SIG-M5 treated with dmso at 0.1 percent for 504 hours (cell line): ENCODE measurements around the gene ZNF862.

Experiments
- DNase-seq: peaks from one replicate; lab custom pipeline; 2025; ENCODE audit not compliant: unreplicated experiment; lab: John Stamatoyannopoulos, UW

Gene ZNF862

DNA sequence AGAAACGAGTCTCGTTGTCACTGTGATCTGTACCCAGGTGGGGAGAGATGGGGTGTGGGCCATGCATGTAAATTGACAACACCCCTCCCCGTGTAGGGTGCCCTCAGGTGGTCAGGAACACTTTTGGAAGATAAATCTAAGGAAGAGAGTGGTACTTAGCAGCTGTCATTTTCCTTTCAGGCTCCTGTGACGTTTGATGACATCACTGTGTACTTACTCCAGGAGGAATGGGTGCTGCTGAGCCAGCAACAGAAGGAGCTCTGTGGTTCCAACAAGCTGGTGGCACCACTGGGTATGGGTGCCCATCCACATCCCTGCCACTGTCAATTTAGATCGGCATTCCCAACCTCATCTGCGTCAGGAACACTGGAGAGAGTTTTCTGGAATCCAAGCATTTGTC lies 6.3 kb downstream of the ZNF862 start:
- DNase-seq = no peak

- no peak for DNase-seq
Measured at GRCh38 chr7:149845257-149845980, 7.2 kb downstream of the ZNF862 start.

DNA sequence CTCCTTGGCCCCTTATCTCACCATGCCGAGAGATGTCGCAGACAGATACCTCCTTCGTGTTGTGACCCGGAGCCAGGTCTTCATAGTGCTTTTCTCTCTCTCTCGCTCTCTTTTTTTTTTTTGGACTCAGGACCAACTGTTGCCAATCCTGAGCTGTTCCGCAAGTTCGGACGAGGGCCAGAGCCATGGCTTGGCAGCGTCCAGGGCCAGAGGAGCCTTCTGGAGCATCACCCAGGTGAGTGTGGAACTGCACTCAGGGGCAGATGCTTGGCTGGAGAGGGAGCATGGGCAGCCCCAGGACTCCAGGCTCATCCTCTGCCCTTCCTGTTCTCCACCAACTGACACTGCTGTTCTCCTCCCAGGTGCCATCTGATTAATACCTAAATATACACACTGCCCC lies 7.8 kb downstream of the ZNF862 start:
- no peak for DNase-seq

- DNase-seq = no peak
Measured at GRCh38 chr7:149846436-149847046, 8.4 kb downstream of the ZNF862 start.

DNA sequence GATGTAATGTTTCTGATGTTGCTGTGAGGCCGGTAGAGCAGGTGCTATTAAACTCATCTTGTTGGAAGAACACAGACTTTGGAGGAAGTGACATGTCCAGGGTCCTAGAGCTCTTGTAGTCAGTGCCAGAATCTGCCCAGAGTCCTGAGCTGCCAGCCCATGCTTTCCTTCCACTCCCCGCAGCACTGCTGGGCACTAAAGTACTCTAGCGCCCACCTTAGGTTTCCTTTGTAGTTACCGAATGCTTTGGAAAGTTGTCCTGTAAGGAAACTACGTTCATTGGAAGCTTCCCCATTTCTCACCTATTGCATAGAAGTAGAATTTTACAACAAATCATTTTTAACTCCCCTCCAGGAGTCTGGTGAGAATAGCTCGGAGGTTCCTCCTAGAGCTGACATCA lies 11.0 kb downstream of the ZNF862 start:
- no peak for DNase-seq

DNA sequence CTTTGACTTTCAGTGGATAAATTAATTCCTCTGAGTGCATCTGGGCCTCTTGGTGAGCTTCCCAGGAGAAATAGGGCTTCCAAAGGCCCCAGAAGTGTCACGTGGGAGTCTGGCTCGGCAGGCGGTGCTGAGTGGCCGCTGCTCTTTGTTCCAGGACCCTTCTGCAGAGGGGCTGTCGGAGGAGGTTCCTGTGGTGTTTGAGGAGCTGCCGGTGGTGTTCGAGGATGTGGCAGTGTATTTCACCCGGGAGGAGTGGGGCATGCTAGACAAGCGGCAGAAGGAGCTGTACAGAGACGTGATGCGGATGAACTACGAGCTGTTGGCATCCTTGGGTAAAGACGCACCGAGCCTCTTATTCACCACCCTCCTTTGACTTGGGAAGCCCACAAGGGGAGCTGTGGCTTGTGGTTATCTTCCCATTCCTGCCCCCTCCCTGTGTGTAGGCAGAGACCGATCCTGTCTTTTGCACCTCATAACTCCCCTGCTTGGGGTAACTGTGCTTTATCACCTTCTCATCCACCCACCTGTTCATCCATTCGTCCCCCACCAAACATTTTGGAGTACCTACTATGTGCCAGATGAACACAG lies 11.9 kb downstream of the ZNF862 start:
- DNase-seq = no peak

DNA sequence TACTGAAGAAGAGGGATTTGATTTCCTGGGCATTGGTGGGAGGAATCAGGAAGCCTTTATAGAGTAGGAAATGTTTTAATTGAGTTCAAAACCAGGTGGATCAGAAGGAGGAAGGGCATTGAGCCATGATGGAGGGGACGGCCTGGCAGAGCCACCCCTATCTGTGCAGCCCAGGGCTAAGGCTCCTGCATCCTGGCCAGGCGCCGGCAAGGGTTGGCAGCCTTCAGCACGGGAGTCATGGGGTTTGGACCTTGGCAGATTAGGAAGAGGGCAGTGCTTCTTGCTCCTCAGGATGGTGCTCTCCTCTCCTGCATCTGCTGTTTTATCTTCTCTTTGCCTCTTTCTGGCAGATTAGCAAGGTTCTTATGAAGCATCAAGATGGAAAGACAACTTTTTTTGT lies 12.5 kb downstream of the ZNF862 start:
- no peak for DNase-seq

GRCh38 chr7:149851449-149851848 lies 13.3 kb downstream of the ZNF862 start:
- DNase-seq = no peak

DNA sequence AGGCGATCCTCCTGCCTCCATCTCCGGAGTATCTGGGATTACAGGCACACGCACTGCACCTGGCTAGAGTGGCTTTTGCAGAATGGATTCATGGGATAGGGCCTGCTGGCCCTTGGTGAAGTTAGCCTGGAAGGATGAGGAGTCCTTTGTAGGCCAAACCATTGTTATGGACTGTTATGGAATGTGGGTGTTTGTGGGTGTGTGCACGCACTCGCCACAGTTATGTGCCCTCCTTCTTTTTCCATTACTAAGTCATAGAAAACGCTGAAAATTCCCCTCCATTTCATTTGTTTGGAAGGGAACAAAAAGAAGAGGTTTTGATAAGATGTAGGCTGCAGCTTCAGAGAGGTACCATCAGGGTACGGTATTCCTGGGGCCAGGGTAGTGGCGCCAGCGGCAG lies 15.0 kb downstream of the ZNF862 start:
- no peak for DNase-seq

- DNase-seq = peak; percentile 15
Measured at GRCh38 chr7:149854611-149855360, 16.6 kb downstream of the ZNF862 start.

DNA sequence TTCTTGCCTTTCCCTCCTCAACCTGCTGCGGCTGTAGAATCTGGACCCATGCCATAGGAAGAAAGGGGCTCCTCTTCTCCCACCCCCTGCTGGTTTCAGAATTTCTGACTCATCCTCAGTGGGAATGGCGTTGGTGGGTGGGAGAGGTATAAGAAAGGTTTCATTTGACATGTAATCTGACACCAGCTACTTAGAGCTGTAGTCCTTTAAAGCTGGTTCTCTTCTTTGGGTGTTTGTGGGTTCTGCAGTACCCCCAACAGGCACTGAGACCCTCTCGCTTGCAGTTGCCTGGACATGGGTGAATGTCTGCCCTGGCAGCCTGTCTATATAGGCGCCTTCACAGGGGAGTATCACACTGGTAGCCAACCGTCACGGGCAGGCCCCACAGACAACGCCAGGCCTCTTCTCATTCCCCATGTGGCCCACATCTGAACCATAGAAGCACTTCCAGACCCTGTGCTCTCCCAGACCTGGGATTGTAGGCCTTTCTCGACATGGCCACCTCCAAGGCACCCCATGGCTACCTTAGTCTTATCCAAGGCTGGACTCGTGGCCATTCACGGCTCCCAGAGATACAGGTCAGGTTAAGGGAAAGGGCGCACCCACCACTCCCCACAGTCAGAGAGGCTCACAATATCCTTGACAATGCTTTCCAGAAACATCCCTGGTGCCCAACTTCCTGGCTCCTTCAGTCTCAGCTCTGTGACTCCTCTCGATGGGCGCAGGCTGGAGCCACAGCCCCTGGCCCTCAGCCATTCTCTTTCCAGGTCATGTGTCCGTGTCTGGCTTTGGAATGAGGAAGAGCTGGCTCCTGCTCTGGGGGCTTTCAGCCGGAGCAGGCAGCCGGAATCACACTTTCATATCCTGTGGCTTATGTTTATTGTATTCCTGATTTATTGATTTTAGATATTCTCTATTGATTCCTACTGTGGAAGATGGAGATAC lies 17.5 kb downstream of the ZNF862 start:
- no peak for DNase-seq

- no peak for DNase-seq
Measured at GRCh38 chr7:149856583-149856982, 18.4 kb downstream of the ZNF862 start.

GRCh38 chr7:149859369-149859768 lies 21.2 kb downstream of the ZNF862 start:
- DNase-seq = no peak

- no peak for DNase-seq
Measured at GRCh38 chr7:149859876-149860275, 21.7 kb downstream of the ZNF862 start.

DNA sequence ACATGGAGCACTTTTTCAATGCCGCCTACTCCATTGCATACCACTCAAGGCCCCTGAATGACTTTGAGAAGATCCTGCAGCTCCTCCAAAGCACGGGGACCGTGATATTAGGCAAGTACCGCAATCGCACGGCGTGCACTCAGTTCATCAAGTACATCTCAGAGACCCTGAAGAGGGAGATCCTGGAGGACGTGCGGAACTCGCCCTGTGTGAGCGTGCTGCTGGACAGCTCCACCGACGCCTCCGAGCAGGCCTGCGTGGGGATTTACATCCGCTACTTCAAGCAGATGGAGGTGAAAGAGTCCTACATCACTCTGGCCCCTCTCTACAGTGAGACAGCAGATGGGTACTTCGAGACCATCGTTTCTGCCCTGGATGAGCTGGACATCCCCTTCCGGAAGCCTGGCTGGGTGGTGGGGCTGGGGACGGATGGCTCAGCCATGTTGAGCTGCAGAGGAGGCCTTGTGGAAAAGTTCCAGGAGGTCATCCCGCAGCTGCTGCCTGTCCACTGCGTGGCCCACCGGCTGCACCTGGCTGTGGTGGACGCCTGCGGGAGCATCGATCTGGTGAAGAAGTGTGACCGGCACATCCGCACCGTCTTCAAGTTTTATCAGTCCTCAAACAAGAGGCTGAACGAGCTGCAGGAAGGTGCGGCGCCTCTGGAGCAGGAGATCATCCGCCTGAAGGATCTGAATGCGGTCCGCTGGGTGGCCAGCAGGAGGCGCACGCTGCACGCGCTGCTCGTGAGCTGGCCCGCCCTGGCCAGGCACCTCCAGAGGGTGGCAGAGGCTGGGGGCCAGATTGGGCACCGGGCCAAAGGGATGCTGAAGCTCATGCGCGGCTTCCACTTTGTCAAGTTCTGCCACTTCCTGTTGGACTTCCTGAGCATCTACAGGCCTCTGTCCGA lies 22.9 kb downstream of the ZNF862 start:
- DNase-seq = no peak

DNA sequence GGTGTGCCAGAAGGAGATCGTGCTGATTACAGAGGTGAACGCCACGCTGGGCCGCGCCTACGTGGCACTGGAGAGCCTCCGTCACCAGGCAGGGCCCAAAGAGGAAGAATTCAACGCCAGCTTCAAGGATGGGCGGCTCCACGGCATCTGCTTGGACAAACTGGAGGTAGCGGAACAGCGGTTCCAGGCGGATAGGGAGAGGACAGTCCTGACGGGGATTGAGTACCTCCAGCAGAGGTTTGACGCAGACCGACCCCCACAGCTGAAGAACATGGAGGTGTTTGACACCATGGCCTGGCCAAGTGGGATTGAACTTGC lies 23.5 kb downstream of the ZNF862 start:
- DNase-seq = no peak

- no peak for DNase-seq
Measured at GRCh38 chr7:149862156-149862555, 24.0 kb downstream of the ZNF862 start.

DNA sequence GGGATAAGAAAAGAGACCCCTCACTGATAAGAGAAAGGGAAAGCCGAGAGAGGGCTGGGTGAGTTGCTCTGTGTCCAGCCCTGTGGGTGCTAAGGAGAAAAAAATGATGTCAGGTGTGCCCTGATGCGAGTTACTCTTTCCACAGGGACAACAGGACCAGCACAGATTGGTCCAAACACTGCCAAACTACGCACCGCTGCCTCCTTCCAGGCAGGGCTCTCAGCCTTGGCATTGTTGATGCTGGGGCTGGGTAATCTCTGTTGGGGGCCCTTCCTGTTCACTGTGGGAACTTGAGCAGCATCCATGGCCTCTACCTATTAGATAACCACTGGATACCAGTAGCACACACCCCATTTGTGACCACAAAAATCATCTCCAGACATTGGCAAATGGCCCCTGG lies 25.3 kb downstream of the ZNF862 start:
- no peak for DNase-seq

DNA sequence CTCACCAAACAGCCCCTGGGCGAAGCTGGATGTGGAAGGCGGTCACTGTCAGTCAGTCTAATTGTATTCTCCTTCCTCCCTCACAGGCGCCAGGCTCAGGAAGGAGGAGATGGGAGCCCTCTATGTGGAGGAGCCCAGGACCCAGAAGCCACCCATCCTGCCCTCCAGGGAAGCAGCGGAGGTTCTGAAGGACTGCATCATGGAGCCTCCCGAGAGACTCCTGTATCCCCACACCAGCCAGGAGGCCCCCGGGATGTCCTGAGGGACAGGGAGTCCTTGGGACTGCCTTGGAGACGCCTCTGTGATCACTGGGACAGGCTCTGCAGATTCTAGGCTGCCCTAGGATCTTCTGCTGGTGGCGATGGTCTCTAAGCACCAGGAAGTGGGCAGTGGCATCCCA lies 25.8 kb downstream of the ZNF862 start:
- no peak for DNase-seq

DNA sequence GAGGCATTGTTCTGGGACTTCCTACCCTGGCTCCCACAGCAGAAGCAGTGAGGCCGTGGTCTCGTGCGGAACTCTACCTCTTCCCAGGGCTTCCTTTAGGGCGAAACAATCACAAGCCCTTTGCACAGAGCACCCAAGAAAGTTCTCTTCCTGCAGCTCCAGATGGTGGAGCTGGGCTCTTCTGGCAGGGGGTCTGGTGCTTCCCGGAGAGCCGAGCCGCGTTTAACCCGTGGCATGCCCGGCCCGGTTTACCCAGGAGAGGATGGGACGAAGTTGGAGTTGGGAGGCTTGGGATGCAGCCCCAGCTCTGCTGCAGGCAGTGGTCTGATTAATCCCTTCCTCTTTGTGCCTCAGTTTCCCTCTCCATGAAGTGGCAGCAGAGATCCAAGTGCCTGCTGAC lies 26.6 kb downstream of the ZNF862 start:
- DNase-seq = no peak
